Stimulated activated CD4-positive, alpha-beta T cell treated with anti-CD3 and anti-CD28 coated beads, Interleukin-15, amount 100 ng/mL, for 48 hours (primary cell): ENCODE measurements around the gene PCGF6.
"Not testable (repeated sequence)": the region's sequence is repeated elsewhere in the genome, so short reads cannot be mapped to it uniquely, and the experiment has no call there.

Experiments used
- DNase-seq, 2 donors: peaks; one replicate each; pipeline ENCODE4 v3.0.0-alpha.2; 2020; ENCODE audit warnings: low read depth in 2 of 2

Gene PCGF6

DNA sequence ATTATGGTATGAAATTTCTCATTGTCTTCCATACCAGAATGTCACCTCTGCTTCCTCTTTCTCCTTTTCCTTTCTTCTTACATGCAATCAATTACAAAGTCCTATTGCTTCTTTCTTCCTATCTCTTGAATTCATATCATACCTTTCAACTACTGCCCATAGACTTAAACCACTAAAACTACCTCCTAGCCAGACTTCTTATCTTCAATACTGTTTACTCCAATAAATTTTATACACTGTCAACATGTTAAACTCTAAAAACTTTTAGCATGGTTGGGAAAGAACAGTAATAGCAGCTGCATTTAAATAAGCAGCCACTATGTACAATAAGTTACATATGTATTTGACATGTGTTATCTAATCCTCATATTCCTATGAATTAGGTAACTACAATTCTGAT lies 34.9 kb downstream of the PCGF6 start:
- DNase-seq, result no peak

DNA sequence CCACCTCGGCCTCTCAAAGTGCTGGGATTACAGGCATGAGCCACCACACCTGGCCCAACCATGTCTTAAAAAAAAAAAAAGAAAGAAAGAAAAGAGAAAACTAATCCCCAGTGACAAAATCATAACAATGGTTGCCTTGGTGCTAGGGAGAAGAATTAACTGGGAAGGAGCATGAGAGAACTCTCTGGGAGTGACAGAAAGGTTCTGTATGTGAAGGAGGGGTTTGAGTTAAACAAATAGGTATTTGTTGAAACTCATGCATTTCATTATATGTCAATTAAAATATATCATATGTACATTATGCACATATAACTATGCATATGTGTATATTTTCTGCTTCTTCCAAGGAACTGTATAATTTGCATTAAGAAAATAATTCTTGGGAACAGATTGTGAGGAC lies 40.7 kb downstream of the PCGF6 start:
- DNase-seq, result no peak

DNA sequence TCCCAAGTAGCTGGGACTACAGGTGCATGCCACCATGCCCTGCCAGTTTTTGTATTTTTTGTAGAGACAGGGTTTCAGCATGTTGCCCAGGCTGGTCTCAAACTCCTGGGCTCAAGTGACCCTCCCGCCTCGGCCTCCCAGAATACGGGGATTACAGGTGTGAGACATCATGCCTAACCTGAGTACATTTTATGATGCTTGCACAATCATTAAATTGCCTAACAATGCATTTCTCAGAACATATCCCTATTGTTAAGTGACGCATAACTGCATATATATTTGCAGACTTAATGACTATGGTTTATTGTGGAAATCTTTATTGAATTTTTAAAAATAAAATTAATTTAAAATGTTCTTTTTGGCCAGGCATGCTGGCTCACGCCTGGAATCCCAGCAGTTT lies 43.3 kb downstream of the PCGF6 start:
- no peak for DNase-seq

DNA sequence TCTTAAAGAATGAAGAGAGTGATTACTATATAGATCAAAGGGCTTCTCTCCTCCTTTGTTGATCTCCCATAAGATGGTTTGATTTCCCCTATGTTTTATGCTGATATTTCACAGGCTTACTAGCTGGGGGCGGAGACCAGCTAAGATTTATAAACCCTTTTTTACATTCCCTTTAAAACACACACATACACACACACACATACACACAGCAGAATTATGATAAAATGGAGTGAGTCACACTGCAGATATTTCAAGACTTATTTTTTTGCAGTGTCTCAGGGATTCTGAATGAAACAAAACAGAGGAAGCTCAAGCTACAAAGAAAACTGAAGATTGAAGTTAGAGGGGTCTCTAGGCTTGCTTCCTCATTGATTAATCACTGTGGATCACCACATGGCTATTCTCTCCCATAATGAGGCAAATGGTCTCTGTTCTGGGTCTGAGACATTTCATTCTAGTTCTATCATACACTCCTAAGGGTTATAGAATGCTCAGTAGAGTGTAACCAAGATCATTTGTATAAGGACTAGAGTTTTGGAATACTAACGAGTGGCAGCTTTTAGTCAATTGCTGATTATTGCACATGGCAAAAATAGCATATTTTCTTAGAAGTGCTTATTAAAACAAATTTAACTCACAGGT lies 55.4 kb downstream of the PCGF6 start:
- no peak for DNase-seq

DNA sequence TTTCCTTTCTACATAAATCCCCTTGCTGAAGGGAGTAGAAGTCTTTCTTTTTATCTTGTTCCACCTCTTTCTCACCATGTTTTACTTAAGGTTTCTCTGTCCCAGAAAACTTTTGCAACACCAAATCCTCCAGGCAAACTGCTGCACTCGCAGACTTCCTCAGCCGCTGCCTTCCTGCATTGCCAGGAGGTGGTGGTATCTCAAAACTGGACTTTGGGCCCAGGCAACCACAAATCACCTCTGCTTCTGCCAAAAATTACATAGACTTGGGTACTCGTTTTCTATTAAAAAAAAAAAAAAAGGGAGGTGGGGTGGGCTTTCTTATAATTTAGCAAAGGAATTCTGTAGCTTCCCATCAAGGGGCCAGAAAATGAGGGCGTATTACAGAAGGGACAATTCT lies 59.4 kb downstream of the PCGF6 start:
- DNase-seq, result no peak

DNA sequence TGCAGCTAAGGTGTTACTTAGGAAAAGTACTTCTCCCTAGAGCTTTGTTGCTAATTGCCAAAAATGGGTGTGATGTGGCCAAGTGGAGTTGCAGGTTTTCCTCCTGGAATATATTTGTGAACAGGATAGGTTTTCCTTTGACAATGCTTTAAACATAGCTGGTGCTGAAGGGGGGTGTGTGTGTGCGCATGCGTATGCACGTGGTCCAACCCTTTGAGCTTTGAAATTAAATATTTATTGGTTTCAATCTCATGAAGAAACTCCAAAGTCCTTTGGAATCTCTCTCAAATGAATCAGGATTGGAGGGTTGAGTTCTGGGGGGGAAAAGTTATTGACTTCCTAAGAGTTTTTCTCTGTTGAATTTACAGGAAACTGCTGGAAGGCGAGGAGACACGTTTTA lies 62.9 kb downstream of the PCGF6 start:
- DNase-seq, result no peak

DNA sequence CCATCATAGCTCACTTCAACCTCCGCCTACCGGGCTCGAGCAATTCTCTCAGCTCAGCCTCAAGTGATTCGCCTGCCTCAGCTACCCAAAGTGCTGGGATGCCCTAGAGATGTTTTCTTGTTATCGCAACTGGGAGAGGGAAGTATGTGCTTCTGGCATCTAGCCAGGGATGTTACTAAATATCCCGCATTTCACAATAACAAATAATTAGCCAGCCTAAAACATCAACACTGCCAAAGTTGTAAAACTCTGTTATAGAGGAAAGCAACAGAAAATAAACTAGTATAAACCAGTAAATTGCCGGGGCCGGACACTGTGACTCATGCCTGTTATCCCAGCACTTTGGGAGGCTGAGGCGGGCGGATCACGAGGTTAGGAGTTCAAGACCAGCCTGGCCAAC lies 66.8 kb downstream of the PCGF6 start:
- DNase-seq, result no peak

DNA sequence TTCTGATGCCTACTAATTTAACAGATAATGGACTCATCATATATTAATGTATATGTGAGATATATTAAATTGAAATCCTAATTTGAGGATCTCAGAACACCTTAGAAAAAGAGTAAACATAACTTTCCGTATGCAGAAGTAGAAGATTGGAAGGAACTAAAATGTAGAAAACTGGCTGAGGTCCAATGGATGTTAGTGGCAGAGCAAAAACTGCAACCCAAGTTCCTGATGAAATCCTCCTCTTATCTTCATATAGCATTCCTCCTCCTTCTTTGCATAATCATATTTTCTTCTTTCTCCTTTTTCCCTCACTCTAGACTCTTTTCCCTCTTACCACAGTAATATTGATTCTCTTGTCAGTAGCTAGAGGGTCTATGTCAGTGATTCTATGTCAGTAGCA lies 68.0 kb downstream of the PCGF6 start:
- no peak for DNase-seq

DNA sequence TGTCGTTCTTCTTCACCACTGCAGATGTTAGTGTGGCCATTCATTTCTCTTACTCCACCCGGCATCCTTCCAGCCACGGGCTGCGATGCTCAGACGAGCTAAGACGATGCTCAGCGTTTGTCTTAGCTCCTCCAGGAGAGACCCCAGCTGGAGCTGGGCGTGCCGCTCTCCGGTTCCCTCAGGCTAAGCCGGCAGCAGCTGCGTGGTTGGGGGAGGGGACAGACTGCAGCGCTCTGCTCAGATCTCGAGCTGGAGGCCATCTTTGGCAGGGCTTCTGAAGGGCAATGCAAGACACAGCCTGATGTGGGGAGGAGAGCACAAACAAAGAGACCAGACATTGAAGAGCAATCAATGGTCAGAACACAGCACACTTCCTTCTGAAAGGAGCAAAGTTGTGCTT lies 69.2 kb downstream of the PCGF6 start:
- no peak for DNase-seq

DNA sequence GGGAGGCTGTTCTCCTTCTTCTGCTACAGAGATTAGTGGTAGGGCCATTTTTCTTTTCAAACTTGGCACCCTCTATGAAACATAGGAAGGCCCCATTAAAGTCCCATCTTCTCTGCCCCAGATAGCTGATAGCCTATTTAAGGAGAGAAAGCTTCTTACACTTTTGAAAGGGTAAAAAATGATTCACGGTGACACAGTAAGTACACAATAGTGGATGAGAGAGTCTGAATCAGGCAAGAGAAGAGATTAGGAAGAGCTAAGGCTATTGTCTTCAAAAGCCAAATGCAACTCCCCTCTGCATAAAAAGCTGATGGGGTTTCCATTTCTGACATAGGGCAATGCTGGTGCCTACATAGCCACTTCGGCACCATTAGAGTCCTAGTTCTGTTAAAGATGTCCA lies 70.4 kb downstream of the PCGF6 start:
- DNase-seq, result no peak

DNA sequence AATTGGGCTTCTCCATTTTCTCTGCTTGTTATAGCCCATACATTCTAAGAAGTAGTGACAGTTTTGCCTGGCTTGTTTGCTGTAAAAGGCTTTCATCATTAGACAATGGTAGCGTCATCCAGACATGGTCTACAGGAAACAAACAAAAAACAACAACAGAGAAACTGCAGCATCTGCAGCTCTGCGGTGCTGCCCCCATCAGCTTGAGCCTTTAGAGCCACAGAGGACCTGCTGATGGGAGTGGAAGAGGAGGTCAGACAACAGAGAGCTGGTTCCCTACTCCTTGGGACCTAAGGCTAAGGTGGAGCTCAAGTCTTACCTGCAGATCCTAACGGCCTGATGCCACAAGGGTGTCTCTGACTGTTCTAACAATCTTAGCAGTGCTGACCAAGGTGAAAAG lies 70.9 kb downstream of the PCGF6 start:
- no peak for DNase-seq

DNA sequence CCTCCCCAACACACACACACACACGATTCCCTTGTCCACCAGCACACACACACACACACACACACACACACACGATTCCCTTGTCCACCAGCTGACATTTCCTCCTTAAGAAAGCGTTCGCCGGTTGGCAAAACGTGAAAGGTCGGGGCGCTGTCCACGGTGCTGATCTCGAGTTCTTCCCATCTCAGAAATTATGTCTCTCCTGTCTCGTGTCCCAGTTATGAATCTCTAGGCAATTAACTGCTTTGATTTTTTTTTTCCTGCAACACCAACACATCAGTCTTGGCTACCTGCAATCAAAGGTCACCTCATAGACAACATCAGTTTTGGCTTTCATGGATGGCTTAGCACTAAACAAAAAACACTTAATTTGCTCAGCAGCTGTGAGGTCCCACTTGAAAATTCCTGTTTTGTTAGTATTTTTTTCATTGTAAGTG lies 72.1 kb downstream of the PCGF6 start:
- DNase-seq, result no peak

DNA sequence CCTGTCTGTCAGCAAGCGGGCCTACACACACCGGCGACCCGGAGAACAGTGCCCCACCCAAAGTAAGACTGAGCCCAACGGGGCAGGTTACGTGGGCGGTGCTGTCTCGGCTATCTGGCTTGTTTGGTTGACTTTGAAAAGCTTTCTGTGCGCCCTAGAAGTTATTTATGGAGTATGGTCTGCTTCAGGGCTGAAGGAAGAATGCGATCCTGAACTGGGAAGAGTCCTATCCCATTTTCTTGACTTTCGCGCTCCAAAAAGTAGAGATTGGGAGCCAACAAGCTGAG lies 72.5 kb downstream of the PCGF6 start:
- DNase-seq, result no peak

DNA sequence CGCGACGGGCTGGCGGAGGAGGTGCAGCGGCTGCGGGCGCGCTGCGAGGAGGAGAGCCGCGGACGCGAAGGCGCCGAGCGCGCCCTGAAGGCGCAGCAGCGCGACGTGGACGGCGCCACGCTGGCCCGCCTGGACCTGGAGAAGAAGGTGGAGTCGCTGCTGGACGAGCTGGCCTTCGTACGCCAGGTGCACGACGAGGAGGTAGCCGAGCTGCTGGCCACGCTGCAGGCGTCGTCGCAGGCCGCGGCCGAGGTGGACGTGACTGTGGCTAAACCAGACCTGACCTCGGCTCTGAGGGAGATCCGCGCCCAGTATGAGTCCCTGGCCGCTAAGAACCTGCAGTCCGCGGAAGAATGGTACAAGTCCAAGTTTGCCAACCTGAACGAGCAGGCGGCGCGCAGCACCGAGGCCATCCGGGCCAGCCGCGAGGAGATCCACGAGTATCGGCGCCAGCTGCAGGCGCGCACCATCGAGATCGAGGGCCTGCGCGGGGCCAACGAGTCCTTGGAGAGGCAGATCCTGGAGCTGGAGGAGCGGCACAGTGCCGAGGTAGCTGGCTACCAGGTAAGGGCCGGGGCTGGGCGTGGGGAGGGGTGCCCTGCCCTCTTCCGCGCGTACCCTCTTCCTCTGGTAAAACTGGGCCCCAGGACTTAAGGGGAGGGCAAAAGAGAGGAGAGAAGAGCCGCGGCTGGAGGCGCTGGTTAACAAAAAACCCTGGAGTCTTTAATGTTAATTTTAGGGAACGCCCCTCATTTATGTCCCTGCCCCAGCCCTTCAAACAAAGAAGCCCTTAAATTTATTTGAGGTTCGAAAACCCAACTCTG lies 73.0 kb downstream of the PCGF6 start:
- DNase-seq, result no peak

DNA sequence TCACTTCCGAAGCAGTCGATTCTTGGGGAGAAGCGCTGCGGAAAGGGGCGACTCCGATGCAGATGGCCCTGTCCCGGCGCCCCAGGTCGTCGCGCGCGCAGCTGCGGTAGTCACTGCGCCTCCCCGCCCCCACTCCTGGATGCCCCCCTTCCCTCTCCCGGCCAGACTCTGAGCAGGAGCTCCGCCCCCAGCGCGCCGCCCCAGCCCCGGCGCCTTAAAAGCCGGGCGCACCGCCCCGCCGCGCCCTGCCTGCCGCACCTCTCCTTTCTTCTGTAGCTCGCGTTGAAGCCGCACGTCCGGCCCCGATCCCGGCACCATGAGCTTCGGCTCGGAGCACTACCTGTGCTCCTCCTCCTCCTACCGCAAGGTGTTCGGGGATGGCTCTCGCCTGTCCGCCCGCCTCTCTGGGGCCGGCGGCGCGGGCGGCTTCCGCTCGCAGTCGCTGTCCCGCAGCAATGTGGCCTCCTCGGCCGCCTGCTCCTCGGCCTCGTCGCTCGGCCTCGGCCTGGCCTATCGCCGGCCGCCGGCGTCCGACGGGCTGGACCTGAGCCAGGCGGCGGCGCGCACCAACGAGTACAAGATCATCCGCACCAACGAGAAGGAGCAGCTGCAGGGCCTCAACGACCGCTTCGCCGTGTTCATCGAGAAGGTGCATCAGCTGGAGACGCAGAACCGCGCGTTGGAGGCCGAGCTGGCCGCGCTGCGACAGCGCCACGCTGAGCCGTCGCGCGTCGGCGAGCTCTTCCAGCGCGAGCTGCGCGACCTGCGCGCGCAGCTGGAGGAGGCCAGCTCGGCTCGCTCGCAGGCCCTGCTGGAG lies 73.8 kb downstream of the PCGF6 start, which contains the start of gene INA:
INA (plus strand) TSS at position 243 of the 817 bp plus-strand sequence; CDS start at position 317, 74 bp downstream.
- no peak for DNase-seq

DNA sequence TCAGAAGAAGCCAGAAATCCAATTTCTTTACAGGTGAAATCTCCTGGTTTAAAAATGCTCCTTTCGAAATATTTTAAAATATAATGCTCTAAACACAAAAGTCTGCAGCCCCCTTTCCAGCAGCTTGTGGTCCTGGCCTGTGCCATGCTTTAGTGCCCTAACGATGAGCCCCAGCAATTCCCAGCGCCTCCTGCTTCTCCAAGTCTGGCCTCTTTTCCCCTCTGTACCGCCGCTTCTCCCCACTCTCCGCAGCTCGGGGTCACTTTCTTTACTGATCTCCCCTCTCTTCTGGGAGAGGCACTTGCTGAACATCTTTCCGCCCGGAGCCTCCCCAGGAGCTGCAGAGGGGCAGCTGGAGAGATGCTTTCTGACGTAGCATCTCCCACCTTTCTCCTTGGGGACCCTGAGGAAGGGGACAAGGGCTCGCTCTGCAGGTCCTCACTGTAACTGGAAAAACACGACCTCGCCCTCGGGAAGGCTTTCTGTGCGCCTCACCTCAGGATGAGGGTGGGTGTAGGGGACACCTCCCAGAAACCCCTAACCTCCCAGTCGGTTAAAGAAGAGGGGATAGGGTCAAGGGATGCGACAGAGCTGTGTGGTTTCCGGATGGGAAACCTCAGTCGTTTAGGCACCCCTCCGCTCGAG lies 74.6 kb downstream of the PCGF6 start:
- no peak for DNase-seq

DNA sequence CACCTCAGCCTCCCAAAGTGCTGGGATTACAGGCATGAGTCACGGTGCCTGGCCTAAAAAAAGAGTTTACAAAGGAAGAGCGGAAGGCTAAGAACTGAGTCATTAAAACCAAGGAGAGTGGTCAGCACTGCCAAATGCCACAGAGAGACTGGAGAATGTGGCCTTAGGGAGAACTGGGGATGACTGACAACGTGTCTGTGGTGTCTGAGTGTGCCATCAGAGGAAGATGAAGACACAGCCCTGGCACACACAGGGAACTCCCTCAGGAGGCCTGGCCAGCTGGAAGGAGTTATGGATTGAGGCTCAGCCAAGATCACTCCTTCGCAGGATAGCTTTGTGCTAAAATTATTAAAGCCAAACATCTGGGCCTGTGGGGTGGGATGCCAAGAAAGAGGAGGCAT lies 77.9 kb downstream of the PCGF6 start:
- DNase-seq, result no peak

DNA sequence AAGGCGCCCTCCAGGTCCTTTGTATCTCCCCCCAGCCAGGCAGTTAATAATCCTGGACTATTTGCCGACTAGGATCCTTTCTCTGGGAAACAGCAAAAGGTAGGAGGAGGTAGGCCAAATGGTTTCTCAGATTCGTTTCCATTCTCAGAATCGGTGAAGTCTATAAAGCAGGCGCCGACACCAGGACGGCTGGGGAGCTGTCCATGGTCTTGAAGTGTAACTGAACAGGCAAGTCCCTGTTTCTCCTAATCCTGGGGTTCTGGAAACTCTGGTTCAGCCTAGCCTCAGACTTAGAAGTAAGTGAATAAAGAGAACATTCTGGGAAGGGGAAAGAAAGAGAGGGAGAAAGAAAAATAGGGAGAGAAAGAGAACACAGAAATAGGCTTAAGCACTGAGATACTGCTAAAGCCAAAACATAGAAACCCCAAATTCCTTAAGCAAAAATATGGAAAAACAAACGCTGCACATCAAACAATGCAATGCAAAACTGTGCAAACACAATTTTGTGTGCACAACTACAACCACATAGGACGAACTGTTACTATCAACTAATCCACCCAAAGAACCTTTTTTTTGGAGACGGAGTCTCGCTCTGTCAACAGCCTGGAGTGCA lies 85.1 kb downstream of the PCGF6 start:
- no peak for DNase-seq

DNA sequence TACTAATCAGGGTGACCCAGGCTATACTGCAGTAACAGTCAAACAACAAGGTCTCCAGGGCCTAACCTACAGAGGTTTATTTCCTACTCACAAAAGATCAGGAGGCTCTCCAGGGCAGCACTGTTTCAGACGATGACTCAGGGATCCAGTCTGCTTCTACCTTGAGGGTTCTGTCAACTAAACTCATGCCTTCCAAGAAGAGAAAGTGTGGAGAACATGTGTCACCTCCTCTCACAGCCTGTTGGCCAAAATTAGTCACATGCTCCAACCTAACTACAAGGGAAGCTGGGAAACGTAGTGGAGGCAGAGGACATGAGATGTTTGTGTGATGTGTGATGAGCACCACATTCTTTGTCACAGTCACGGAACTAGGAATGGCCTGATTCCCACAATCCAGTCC lies 88.7 kb downstream of the PCGF6 start:
- no peak for DNase-seq

DNA sequence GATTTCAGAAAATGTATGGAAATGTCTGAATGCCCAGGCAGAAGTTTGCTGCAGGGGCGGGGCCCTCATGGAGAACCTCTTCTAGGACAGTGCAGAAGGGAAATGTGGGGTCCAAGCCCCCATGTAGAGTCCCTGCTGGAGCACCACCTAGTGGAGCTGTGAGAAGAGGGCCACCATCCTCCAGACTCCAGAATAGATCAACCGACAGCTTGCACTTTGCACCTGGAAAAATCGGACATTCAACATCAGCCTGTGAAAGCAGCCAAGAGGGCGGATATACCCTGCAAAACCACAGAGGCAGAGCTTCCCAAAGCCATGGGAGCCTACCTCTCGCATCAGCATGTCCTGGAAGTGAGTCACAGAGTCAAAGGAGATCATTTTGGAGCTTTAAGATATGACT lies 91.0 kb downstream of the PCGF6 start:
- DNase-seq, result no peak

DNA sequence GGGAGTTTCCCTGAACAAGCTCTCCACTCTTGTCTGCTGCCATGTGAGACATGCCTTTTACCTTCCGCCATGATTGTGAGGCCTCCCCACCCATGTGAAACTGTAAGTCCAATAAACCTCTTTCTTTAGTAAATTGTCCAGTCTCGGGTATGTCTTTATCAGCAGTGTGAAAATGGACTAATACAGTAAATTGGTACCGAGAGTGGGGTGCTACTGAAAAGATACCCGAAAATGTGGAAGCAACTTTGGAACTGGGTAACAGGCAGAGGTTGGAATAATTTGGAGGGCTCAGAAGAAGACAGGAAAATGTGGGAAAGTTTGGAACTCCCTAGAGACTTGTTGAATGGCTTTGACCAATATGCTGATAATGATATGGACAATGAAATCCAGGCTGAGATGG lies 92.0 kb downstream of the PCGF6 start:
- DNase-seq, result not testable (repeated sequence)

DNA sequence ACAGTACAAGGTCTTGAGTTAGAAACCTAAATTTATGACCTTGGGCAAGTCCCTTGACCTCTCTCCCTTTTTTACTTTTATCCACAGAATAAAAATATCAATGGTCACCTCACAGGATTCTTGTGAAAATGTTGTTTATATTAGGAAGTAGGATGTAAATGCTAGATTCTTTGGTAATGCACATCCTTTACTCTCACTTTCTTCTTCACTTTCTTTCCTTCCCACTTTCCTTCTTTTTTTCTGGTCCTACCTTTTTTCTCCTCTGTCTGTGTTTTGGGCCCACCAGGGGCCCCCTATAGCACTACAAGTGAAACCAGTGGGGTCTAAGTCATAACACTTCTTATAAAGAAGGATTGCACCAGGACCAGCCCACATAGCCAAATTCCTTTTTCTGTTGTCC lies 93.1 kb downstream of the PCGF6 start:
- no peak for DNase-seq
